ENCODE measurements around the gene ERICH2. TPM values are rescaled to one million over a fixed set of nuclear protein-coding genes. Genes with fewer than 3 reads are reported as not detected.

The ERICH2 gene
- total RNA-seq, 1 experiment from 2014 or later, result 0.74 TPM

DNA sequence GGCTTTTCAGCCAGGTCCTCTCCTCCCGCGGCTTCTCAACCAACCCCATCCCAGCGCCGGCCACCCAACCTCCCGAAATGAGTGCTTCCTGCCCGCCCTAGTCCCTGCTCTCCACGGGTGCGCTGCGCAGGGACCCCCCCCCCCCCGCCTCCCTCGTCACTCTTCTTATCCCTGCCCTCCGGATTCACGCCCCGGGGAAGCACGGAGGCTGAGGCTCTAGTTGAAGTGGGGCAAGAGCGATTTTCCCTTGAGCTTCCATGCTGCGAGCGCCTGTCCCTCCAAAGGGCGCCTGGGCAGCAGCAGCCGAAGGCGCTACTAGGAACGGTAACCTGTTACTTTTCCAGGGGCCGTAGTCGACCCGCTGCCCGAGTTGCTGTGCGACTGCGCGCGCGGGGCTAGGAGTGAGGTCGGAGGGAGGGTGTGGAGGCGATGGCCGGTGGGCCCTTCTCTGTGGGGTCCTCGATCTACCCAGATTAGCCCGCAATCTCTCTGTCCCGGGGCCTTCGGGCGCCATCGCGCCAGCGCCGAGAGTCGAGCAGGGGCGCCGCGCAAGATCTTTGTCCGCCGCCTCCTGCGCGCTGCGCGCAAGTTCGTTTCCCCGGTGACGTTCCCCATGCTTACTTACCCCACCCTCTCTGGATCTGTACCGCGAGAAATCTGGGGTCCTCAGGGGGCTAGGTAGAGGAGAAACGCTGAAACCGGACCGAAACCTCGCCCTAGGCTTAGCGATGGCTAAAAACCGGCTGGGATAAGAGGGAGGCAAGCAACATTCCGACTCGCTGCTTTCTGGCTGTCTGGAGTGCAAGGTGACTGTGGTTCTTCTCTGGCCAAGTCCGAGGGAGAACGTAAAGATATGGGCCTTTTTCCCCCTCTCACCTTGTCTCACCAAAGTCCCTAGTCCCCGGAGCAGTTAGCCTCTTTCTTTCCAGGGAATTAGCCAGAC is 47.2 kb downstream of the ERICH2 start:
- no peak for DNase-seq (ENCODE audit: low read depth, low spot score)
- H3K4me3 ChIP-seq (ENCODE audit: low read depth in 2 of 2, low read length in 2 of 2), result peak overlapping the region; percentile 68 to 92
- H3K4me1 ChIP-seq (ENCODE audit: control insufficient read depth, insufficient read depth, low read length), result peaks cover 10% of the 10 kb centered on the region
- peak overlapping the region; percentile 81 for H3K27ac ChIP-seq (ENCODE audit: low read length)
- no peaks in the 10 kb centered on the region for H3K9me3 ChIP-seq (ENCODE audit: control insufficient read depth, insufficient read depth, low read depth, low read length)
- intact Hi-C loops (cut with micrococcal nuclease; ENCODE audit: unreplicated experiment), result loop anchor here (5.0 to 10.0 kb wide), 3 partner anchors 103 to 580 kb away; partner anchors contain the start of gene SP5
- TF ChIP-seq SIN3A (IDR thresholded peaks at IDR 0.05; ENCODE audit: borderline replicate concordance, insufficient read depth, low read depth, low read length) (peak; percentile 12; the same call in 1 of the 2 replicates), TCF7L2 (IDR thresholded peaks at IDR 0.05; ENCODE audit: low read depth, low read length) (0 out of 2 replicates have a peak, but pooled peaks have one; percentile 22), POLR2AphosphoS5 (IDR thresholded peaks at IDR 0.05; ENCODE audit: low read depth, low read length) (no peak)
- TF ChIP-seq, protein P1, sequence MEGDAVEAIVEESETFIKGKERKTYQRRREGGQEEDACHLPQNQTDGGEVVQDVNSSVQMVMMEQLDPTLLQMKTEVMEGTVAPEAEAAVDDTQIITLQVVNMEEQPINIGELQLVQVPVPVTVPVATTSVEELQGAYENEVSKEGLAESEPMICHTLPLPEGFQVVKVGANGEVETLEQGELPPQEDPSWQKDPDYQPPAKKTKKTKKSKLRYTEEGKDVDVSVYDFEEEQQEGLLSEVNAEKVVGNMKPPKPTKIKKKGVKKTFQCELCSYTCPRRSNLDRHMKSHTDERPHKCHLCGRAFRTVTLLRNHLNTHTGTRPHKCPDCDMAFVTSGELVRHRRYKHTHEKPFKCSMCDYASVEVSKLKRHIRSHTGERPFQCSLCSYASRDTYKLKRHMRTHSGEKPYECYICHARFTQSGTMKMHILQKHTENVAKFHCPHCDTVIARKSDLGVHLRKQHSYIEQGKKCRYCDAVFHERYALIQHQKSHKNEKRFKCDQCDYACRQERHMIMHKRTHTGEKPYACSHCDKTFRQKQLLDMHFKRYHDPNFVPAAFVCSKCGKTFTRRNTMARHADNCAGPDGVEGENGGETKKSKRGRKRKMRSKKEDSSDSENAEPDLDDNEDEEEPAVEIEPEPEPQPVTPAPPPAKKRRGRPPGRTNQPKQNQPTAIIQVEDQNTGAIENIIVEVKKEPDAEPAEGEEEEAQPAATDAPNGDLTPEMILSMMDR (IDR thresholded peaks at IDR 0.05), result no peak
- TF ChIP-seq, protein P2, sequence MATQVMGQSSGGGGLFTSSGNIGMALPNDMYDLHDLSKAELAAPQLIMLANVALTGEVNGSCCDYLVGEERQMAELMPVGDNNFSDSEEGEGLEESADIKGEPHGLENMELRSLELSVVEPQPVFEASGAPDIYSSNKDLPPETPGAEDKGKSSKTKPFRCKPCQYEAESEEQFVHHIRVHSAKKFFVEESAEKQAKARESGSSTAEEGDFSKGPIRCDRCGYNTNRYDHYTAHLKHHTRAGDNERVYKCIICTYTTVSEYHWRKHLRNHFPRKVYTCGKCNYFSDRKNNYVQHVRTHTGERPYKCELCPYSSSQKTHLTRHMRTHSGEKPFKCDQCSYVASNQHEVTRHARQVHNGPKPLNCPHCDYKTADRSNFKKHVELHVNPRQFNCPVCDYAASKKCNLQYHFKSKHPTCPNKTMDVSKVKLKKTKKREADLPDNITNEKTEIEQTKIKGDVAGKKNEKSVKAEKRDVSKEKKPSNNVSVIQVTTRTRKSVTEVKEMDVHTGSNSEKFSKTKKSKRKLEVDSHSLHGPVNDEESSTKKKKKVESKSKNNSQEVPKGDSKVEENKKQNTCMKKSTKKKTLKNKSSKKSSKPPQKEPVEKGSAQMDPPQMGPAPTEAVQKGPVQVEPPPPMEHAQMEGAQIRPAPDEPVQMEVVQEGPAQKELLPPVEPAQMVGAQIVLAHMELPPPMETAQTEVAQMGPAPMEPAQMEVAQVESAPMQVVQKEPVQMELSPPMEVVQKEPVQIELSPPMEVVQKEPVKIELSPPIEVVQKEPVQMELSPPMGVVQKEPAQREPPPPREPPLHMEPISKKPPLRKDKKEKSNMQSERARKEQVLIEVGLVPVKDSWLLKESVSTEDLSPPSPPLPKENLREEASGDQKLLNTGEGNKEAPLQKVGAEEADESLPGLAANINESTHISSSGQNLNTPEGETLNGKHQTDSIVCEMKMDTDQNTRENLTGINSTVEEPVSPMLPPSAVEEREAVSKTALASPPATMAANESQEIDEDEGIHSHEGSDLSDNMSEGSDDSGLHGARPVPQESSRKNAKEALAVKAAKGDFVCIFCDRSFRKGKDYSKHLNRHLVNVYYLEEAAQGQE (IDR thresholded peaks at IDR 0.05; ENCODE audit: insufficient read depth in 1 of 2, low read depth in 2 of 2, low read length in 1 of 2), result no peak
- CTCF ChIA-PET, result interaction anchor here (0.7 to 2.1 kb wide), 5 partner anchors 61 to 511 kb away, joined by 3 to 9 read pairs (median 5); partner anchors contain the start of gene GORASP2
- POLR2A ChIA-PET, result interaction anchor here (0.7 kb wide), 1 partner anchor 409 kb away, joined by 9 read pairs; no protein-coding TSS in a partner anchor
- in situ Hi-C loops (cut with HindIII; ENCODE audit: low pct_unique_long_range_greater_than_20kb, low sequenced_read_pairs), result no loop called here
- BruUV-seq (replicated peaks), result TSS peak; percentile 61
- no peaks in the 10 kb centered on the region; the same call in 1 of the 2 replicates for H3K36me3 ChIP-seq (ENCODE audit: control insufficient read depth, insufficient read depth, low read length)
- H3K27me3 ChIP-seq (ENCODE audit: control insufficient read depth, insufficient read depth, low read length), result no peaks in the 10 kb centered on the region; the same call in none of the 2 replicates
- peak; percentile 55 for ATAC-seq

DNA sequence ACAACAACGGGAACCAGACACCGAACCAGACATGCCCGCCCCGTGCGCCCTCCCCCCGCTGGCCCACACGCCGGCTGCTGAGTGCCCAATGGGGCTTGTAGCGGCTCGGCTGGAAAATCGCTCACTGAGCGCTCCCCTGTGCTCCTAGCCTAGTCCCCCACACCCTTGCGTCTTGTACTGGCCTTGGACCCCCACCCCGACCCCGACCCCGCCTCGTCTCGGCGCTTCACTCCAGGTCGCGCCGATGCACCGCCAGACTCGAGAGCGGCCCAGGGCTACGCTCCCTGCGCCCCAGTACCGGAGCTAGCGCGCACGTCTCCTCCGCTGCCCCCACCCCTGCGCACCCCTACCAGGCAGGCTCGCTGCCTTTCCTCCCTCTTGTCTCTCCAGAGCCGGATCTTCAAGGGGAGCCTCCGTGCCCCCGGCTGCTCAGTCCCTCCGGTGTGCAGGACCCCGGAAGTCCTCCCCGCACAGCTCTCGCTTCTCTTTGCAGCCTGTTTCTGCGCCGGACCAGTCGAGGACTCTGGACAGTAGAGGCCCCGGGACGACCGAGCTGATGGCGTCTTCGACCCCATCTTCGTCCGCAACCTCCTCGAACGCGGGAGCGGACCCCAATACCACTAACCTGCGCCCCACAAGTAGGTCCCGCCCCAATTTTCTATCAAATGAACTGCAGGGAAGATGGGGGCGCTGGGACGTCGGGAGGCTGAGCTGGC is 48.0 kb downstream of the ERICH2 start:
- no peak for DNase-seq (ENCODE audit: low read depth, low spot score)
- TF ChIP-seq, protein P1 (IDR thresholded peaks at IDR 0.05), result no peak
- TF ChIP-seq, protein P2 (IDR thresholded peaks at IDR 0.05; ENCODE audit: insufficient read depth in 1 of 2, low read depth in 2 of 2, low read length in 1 of 2), result no peak
- no peak for TF ChIP-seq SIN3A (IDR thresholded peaks at IDR 0.05; ENCODE audit: borderline replicate concordance, insufficient read depth, low read depth, low read length)
- TF ChIP-seq TCF7L2 (IDR thresholded peaks at IDR 0.05; ENCODE audit: low read depth, low read length), result no peak
- H3K27me3 ChIP-seq (ENCODE audit: control insufficient read depth, insufficient read depth, low read length), result no peaks in the 10 kb centered on the region; the same call in none of the 2 replicates
- ChIA-PET POLR2A (no interaction called here), CTCF (no interaction called here)
- ATAC-seq, result peak; percentile 37
- intact Hi-C loops (cut with micrococcal nuclease; ENCODE audit: unreplicated experiment), result loop anchor here (5.0 to 10.0 kb wide), 3 partner anchors 103 to 581 kb away; partner anchors contain the start of gene SP5
- H3K4me1 ChIP-seq (ENCODE audit: control insufficient read depth, insufficient read depth, low read length), result peaks cover 8% of the 10 kb centered on the region
- in situ Hi-C loops (cut with HindIII; ENCODE audit: low pct_unique_long_range_greater_than_20kb, low sequenced_read_pairs), result no loop called here
- H3K36me3 ChIP-seq (ENCODE audit: control insufficient read depth, insufficient read depth, low read length), result no peaks in the 10 kb centered on the region
- peak overlapping the region; percentile 81 for H3K27ac ChIP-seq (ENCODE audit: low read length)
- H3K9me3 ChIP-seq (ENCODE audit: control insufficient read depth, insufficient read depth, low read depth, low read length), result no peaks in the 10 kb centered on the region
- no TSS peak for BruUV-seq (replicated peaks)
- H3K4me3 ChIP-seq (ENCODE audit: low read depth in 2 of 2, low read length in 2 of 2), result peak overlapping the region; percentile 68 to 92
